H9 (cell line): Measurements from ENCODE around the gene CPXM2. TPM values are rescaled to one million over a fixed set of nuclear protein-coding genes. Genes with fewer than 3 reads are reported as not detected.

Experiments used
- DNase-seq: peaks from one replicate; pipeline ENCODE4 v3.0.0-alpha.2; 2017
- H2AFZ ChIP-seq: one replicate; pipeline ENCODE4 v1.6.1; 2013; ENCODE audit warnings: mild to moderate bottlenecking, low read length, control low read depth, moderate library complexity
- H2AK5ac ChIP-seq: 2 replicates; pipeline ENCODE4 v1.6.1; 2013; ENCODE audit warnings: low read length, control low read depth, mixed read lengths; ENCODE audit not compliant: insufficient read length
- H2BK120ac ChIP-seq: one replicate; pipeline ENCODE4 v1.6.1; 2013; ENCODE audit warnings: low read depth, mild to moderate bottlenecking, low read length, control low read depth, inconsistent platforms; ENCODE audit not compliant: poor library complexity, severe bottlenecking
- H2BK12ac ChIP-seq: 2 replicates; pipeline ENCODE4 v1.6.1; 2013; ENCODE audit warnings: low read length, control low read depth, mixed read lengths, low read depth; ENCODE audit not compliant: insufficient read length
- H2BK15ac ChIP-seq: 2 replicates; pipeline ENCODE4 v1.6.1; 2013; ENCODE audit warnings: low read depth, low read length, control low read depth
- H2BK20ac ChIP-seq: one replicate; pipeline ENCODE4 v1.6.1; 2013; ENCODE audit warnings: low read depth, mild to moderate bottlenecking, low read length, control low read depth, inconsistent platforms; ENCODE audit not compliant: poor library complexity, severe bottlenecking
- H2BK5ac ChIP-seq: 2 replicates; pipeline ENCODE4 v1.6.1; 2013; ENCODE audit warnings: low read length, control low read depth, mixed read lengths; ENCODE audit not compliant: insufficient read length
- H3K14ac ChIP-seq: 2 replicates; pipeline ENCODE4 v1.6.1; 2013; ENCODE audit warnings: low read length, control low read depth; ENCODE audit not compliant: insufficient read depth
- H3K18ac ChIP-seq: 2 replicates; pipeline ENCODE4 v1.6.1; 2013; ENCODE audit warnings: low read depth, mild to moderate bottlenecking, mixed read lengths, low read length, control low read depth; ENCODE audit not compliant: insufficient read length
- H3K23ac ChIP-seq: 2 replicates; pipeline ENCODE4 v1.6.1; 2013; ENCODE audit warnings: low read length, control low read depth, mixed read lengths, low read depth; ENCODE audit not compliant: insufficient read length
- H3K23me2 ChIP-seq: 2 replicates; pipeline ENCODE4 v1.6.1; 2013; ENCODE audit warnings: low read depth, mild to moderate bottlenecking, mixed read lengths, low read length, control low read depth; ENCODE audit not compliant: insufficient read length, poor library complexity, severe bottlenecking
- H3K27ac ChIP-seq: 2 replicates; pipeline ENCODE4 v1.5.1; 2013; ENCODE audit warnings: low read length, control low read depth, mixed read lengths, low read depth; ENCODE audit not compliant: insufficient read length
- H3K27me3 ChIP-seq: 2 replicates; pipeline ENCODE4 v1.6.1; 2013; ENCODE audit warnings: low read length, control low read depth, inconsistent platforms; ENCODE audit not compliant: insufficient read depth
- H3K4ac ChIP-seq: 2 replicates; pipeline ENCODE4 v1.6.1; 2013; ENCODE audit warnings: low read depth, mild to moderate bottlenecking, control low read depth, inconsistent platforms, low read length, moderate library complexity
- H3K4me1 ChIP-seq: 2 replicates; pipeline ENCODE4 v1.6.1; 2013; ENCODE audit warnings: low read length, control low read depth, inconsistent platforms; ENCODE audit not compliant: insufficient read depth
- H3K4me2 ChIP-seq: 2 replicates; pipeline ENCODE4 v1.6.1; 2013; ENCODE audit warnings: low read length, control low read depth, mixed read lengths; ENCODE audit not compliant: insufficient read length, insufficient read depth
- H3K56ac ChIP-seq: 2 replicates; pipeline ENCODE4 v1.6.1; 2013; ENCODE audit warnings: low read depth, mild to moderate bottlenecking, mixed read lengths, low read length, control low read depth; ENCODE audit not compliant: insufficient read length
- H3K79me1 ChIP-seq: 2 replicates; pipeline ENCODE4 v1.6.1; 2013; ENCODE audit warnings: low read depth, mild to moderate bottlenecking, moderate library complexity, low read length, control low read depth, inconsistent platforms; ENCODE audit not compliant: insufficient read depth, poor library complexity, severe bottlenecking
- H3K79me2 ChIP-seq: 2 replicates; pipeline ENCODE4 v1.6.1; 2013; ENCODE audit warnings: low read length, control low read depth, inconsistent platforms; ENCODE audit not compliant: insufficient read depth
- H3K9ac ChIP-seq: 2 replicates; pipeline ENCODE4 v1.6.1; 2013; ENCODE audit warnings: low read length, control low read depth, mixed read lengths; ENCODE audit not compliant: insufficient read length; ENCODE audit errors: extremely low read depth
- H3K9me3 ChIP-seq: one replicate; pipeline ENCODE4 v1.6.1; 2013; ENCODE audit warnings: low read depth, low read length, inconsistent platforms; ENCODE audit not compliant: control insufficient read depth
- H3T11ph ChIP-seq: one replicate; pipeline ENCODE4 v1.6.1; 2013; ENCODE audit warnings: mild to moderate bottlenecking, low read length, control low read depth, inconsistent platforms
- H4K20me1 ChIP-seq: one replicate; pipeline ENCODE4 v1.6.1; 2013; ENCODE audit not compliant: control insufficient read depth, insufficient read length, insufficient read depth
- H4K5ac ChIP-seq: 2 replicates; pipeline ENCODE4 v1.6.1; 2013; ENCODE audit warnings: low read depth, mild to moderate bottlenecking, mixed read lengths, low read length, control low read depth; ENCODE audit not compliant: insufficient read length
- H4K8ac ChIP-seq: replicated peaks from 2 replicates; pipeline ENCODE4 v1.6.1; 2013; ENCODE audit warnings: low read length, control low read depth, mixed read lengths, low read depth; ENCODE audit not compliant: insufficient read length
- H4K91ac ChIP-seq: 2 replicates; pipeline ENCODE4 v1.6.1; 2013; ENCODE audit warnings: low read depth, mild to moderate bottlenecking, moderate library complexity, mixed read lengths, low read length, control low read depth; ENCODE audit not compliant: insufficient read length
- H3K27ac Mint-ChIP-seq, 3 experiments: 2 replicates in 2 of 3; 3 replicates in 1 of 3; pipeline ENCODE4 v1.8.0; 2020 to 2021; ENCODE audit warnings: mixed read lengths in 3 of 3, mild to moderate bottlenecking in 1 of 3, moderate library complexity in 1 of 3
- H3K27me3 Mint-ChIP-seq: 2 replicates; pipeline ENCODE4 v1.8.0; 2021; ENCODE audit warnings: low read depth, mild to moderate bottlenecking, moderate library complexity, mixed read lengths
- H3K36me3 Mint-ChIP-seq, 3 experiments: 2 replicates in 2 of 3; 3 replicates in 1 of 3; pipeline ENCODE4 v1.8.0; 2020 to 2021; ENCODE audit warnings: low read depth in 3 of 3, mixed read lengths in 3 of 3; ENCODE audit not compliant: insufficient read depth in 1 of 3
- H3K4me1 Mint-ChIP-seq, 2 experiments: 2 replicates each; pipeline ENCODE4 v1.8.0; 2020; ENCODE audit warnings: mixed read lengths in 2 of 2
- H3K4me3 Mint-ChIP-seq, 2 experiments: 2 replicates in 1 of 2; 3 replicates in 1 of 2; pipeline ENCODE4 v1.8.0; 2020 to 2021; ENCODE audit warnings: mild to moderate bottlenecking in 2 of 2, mixed read lengths in 2 of 2, moderate library complexity in 1 of 2
- H3K9me3 Mint-ChIP-seq, 2 experiments: 2 replicates in 1 of 2; 3 replicates in 1 of 2; pipeline ENCODE4 v1.8.0; 2020; ENCODE audit warnings: mild to moderate bottlenecking in 2 of 2, mixed read lengths in 2 of 2, moderate library complexity in 1 of 2
- WGBS: extraction: QIAGEN DNeasy Blood & Tissue Kit; methylation state at CpG from one replicate; pipeline ENCODE4 v1.1.7; 2013; ENCODE audit warnings: missing lambda C conversion rate, low lambda C conversion rate, mixed read lengths; ENCODE audit not compliant: insufficient read length; ENCODE audit errors: extremely low coverage; 5-methylcytosine and 5-hydroxymethylcytosine counted together
- total RNA-seq: library from RNA; stranded (reverse); gene quantifications from 2 replicates; pipeline ENCODE4 v1.2.1, GENCODE V29; 2021
- TF ChIP-seq, protein P1 (sequence below): fragments of 200-600 bp; sonication (generic); conservative IDR thresholded peaks from 3 replicates; pipeline ENCODE4 v1.8.0; 2021; ENCODE audit warnings: antibody characterized with exemption, mild to moderate bottlenecking

The CPXM2 gene
- total RNA-seq, 1 experiment from 2014 or later = 1.7 TPM

DNA sequence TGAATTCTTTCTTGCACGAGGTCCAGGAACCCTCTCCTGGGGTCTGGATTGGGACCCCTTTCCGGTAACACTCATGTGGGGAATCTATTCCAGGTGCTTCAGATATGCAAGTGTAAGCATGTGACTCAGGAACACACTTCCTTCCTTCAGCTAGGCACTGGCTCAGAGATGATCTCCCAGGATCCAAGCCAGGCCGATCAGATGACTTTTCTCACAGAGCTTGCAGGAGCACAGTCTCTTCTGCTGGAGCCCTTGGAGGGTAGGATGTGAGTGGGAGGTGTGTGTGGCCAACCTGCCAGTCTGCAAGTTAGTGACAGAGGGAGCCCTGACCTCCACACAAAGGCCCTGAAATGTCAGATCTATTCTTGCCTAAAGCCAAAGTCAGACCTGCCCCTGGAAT lies 108.3 kb downstream of the CPXM2 start:
- peaks cover 55 to 58% of the 10 kb centered on the region in 2 experiments for H3K4me1 Mint-ChIP-seq
- Histone ChIP-seq H4K5ac (no peak overlapping the region), H4K8ac (no peak overlapping the region), H3K23me2 (no peaks in the 10 kb centered on the region), H3K4ac (no peak overlapping the region), H3K27me3 (no peaks in the 10 kb centered on the region), H3K9me3 (no peaks in the 10 kb centered on the region), H4K20me1 (no peaks in the 10 kb centered on the region), H3K27ac (no peak overlapping the region), H3K56ac (no peak overlapping the region), H2BK12ac (no peak overlapping the region), H2AFZ (no peak overlapping the region), H3K23ac (no peak overlapping the region), H3K4me2 (no peak overlapping the region), H3K18ac (no peak overlapping the region), H2BK20ac (no peak overlapping the region), H3K14ac (no peak overlapping the region), H3K79me2 (no peaks in the 10 kb centered on the region), H2AK5ac (no peak overlapping the region), H3K79me1 (no peaks in the 10 kb centered on the region), H3K4me1 (peaks cover 14% of the 10 kb centered on the region; the same call in 1 of the 2 replicates), H2BK5ac (no peak overlapping the region), H2BK15ac (no peak overlapping the region), H4K91ac (no peak overlapping the region), H2BK120ac (no peak overlapping the region), H3K9ac (no peak overlapping the region), H3T11ph (no peak overlapping the region)
- TF ChIP-seq, protein P1, sequence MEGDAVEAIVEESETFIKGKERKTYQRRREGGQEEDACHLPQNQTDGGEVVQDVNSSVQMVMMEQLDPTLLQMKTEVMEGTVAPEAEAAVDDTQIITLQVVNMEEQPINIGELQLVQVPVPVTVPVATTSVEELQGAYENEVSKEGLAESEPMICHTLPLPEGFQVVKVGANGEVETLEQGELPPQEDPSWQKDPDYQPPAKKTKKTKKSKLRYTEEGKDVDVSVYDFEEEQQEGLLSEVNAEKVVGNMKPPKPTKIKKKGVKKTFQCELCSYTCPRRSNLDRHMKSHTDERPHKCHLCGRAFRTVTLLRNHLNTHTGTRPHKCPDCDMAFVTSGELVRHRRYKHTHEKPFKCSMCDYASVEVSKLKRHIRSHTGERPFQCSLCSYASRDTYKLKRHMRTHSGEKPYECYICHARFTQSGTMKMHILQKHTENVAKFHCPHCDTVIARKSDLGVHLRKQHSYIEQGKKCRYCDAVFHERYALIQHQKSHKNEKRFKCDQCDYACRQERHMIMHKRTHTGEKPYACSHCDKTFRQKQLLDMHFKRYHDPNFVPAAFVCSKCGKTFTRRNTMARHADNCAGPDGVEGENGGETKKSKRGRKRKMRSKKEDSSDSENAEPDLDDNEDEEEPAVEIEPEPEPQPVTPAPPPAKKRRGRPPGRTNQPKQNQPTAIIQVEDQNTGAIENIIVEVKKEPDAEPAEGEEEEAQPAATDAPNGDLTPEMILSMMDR = no peak
- H3K4me3 Mint-ChIP-seq = no peak overlapping the region
- H3K27me3 Mint-ChIP-seq = peaks cover 74% of the 10 kb centered on the region
- DNase-seq = no peak
- no peaks in the 10 kb centered on the region for H3K36me3 Mint-ChIP-seq
- no peaks in the 10 kb centered on the region for H3K9me3 Mint-ChIP-seq
- WGBS = no CpG with 5 or more reads among the region's 3 CpGs
- no peak overlapping the region for H3K27ac Mint-ChIP-seq
